Right atrium auricular region (tissue), 2 donors: ENCODE measurements around the gene PXDC1. TPM values are rescaled to one million over a fixed set of nuclear protein-coding genes. Genes with fewer than 3 reads are reported as not detected.

Source experiments
- DNase-seq: peaks from one replicate; pipeline ENCODE4 v3.0.0-alpha.2; 2019; ENCODE audit warnings: low spot score
- H3K27ac ChIP-seq, 2 donors: fragments of 200-600 bp; sonication (generic); 1 replicate in 1 of 2; 2 replicates in 1 of 2; pipeline ENCODE4 v1.5.1; 2016 to 2019
- H3K27me3 ChIP-seq, 2 donors: fragments of 200-600 bp; sonication (generic); one replicate each; pipeline versions ENCODE4 v1.5.1 to v1.6.0; 2017 to 2019
- H3K36me3 ChIP-seq: fragments of 200-600 bp; sonication (generic); one replicate; pipeline ENCODE4 v1.5.1; 2016
- H3K4me1 ChIP-seq, 2 donors: fragments of 200-600 bp; sonication (generic); one replicate each; pipeline versions ENCODE4 v1.5.1 to v1.6.0; 2017 to 2019
- H3K4me3 ChIP-seq, 2 donors: fragments of 200-600 bp; sonication (generic); 1 replicate in 1 of 2; 2 replicates in 1 of 2; pipeline ENCODE4 v1.5.1; 2017 to 2019; ENCODE audit warnings: mild to moderate bottlenecking in 1 of 2, moderate library complexity in 1 of 2
- H3K9me3 ChIP-seq, 2 donors: fragments of 200-600 bp; sonication (generic); one replicate each; pipeline ENCODE4 v1.5.1; 2019
- CTCF ChIP-seq, 2 donors: fragments of 200-600 bp; sonication (generic); IDR thresholded peaks; one replicate each; pipeline ENCODE4 v1.5.1; 2019; ENCODE audit warnings: antibody characterized with exemption in 2 of 2
- total RNA-seq, 2 donors: library from RNA; depleted of rRNA; stranded (reverse); fragments of >200 nt; gene quantifications; one replicate each; pipeline ENCODE4 v1.1.0, GENCODE V29; 2016

Gene PXDC1
- total RNA-seq, 2 donors from 2014 or later: 43.5 to 77.2 TPM

- Histone ChIP-seq H3K27me3 (no peaks in the 10 kb centered on the region), H3K4me1 (peaks cover 0 to 8% of the 10 kb centered on the region in 2 donors), H3K9me3 (no peaks in the 10 kb centered on the region), H3K27ac (no peak overlapping the region), H3K4me3 (no peak overlapping the region), H3K36me3 (no peaks in the 10 kb centered on the region)
- TF ChIP-seq CTCF (IDR thresholded peaks at IDR 0.05): no peak
- no peak for DNase-seq
Measured at GRCh38 chr6:3791526-3792203, 40.2 kb upstream of the PXDC1 start.

- Histone ChIP-seq H3K36me3 (no peaks in the 10 kb centered on the region), H3K27ac (no peak overlapping the region), H3K27me3 (no peaks in the 10 kb centered on the region), H3K4me3 (no peak overlapping the region), H3K4me1 (no peaks in the 10 kb centered on the region), H3K9me3 (no peaks in the 10 kb centered on the region)
- no peak for DNase-seq
- TF ChIP-seq CTCF (IDR thresholded peaks at IDR 0.05): no peak
Measured at GRCh38 chr6:3789896-3790558, 38.5 kb upstream of the PXDC1 start.

- H3K27ac ChIP-seq: no peak overlapping the region
- H3K4me3 ChIP-seq: no peak overlapping the region
Measured at GRCh38 chr6:3789018-3789895, 37.7 kb upstream of the PXDC1 start.

GRCh38 chr6:3788408-3789017 lies 37.0 kb upstream of the PXDC1 start:
- TF ChIP-seq CTCF (IDR thresholded peaks at IDR 0.05): no peak
- H3K4me1 ChIP-seq: no peaks in the 10 kb centered on the region

More at GRCh38 chr6:3789018-3789895, 37.7 kb upstream of the PXDC1 start:
- no peaks in the 10 kb centered on the region for H3K4me1 ChIP-seq
- no peaks in the 10 kb centered on the region for H3K9me3 ChIP-seq
- no peak for TF ChIP-seq CTCF (IDR thresholded peaks at IDR 0.05)
- DNase-seq: no peak
- H3K36me3 ChIP-seq: no peaks in the 10 kb centered on the region
- no peaks in the 10 kb centered on the region for H3K27me3 ChIP-seq

GRCh38 chr6:3786141-3786540 lies 34.6 kb upstream of the PXDC1 start:
- Histone ChIP-seq H3K27ac (no peak overlapping the region), H3K4me1 (no peaks in the 10 kb centered on the region), H3K4me3 (no peak overlapping the region), H3K36me3 (no peaks in the 10 kb centered on the region), H3K27me3 (no peaks in the 10 kb centered on the region), H3K9me3 (no peaks in the 10 kb centered on the region)
- TF ChIP-seq CTCF (IDR thresholded peaks at IDR 0.05): no peak
- no peak for DNase-seq

More at GRCh38 chr6:3788408-3789017, 37.0 kb upstream of the PXDC1 start:
- H3K27ac ChIP-seq: no peak overlapping the region
- no peaks in the 10 kb centered on the region for H3K36me3 ChIP-seq
- no peaks in the 10 kb centered on the region for H3K9me3 ChIP-seq
- DNase-seq: no peak
- H3K4me3 ChIP-seq: no peak overlapping the region
- H3K27me3 ChIP-seq: no peaks in the 10 kb centered on the region
